Islet of Langerhans (tissue), 1 donor: ENCODE measurements around the gene MMD.
A peak's percentile ranks its signal among the peaks of the same experiment; 100 is the strongest.
"Not testable (repeated sequence)": the region's sequence is repeated elsewhere in the genome, so short reads cannot be mapped to it uniquely, and the experiment has no call there.

Experiments
- FAIRE-seq: peaks from one replicate; lab custom pipeline; 2011; peaks lifted over from hg19 to GRCh38; lab: Jason Lieb, UNC

MMD gene

GRCh38 chr17:55391764-55392467 is 29.7 kb downstream of the MMD start:
- FAIRE-seq = no peak

- no peak for FAIRE-seq
These were observed 30.3 kb downstream of the MMD start for GRCh38 chr17:55391244-55391757.

GRCh38 chr17:55390364-55390977 is 31.2 kb downstream of the MMD start:
- no peak for FAIRE-seq

- not testable (repeated sequence) for FAIRE-seq
These were observed 31.9 kb downstream of the MMD start for GRCh38 chr17:55389715-55390114.

- FAIRE-seq = no peak
These were observed 32.8 kb downstream of the MMD start for GRCh38 chr17:55388842-55389241.

GRCh38 chr17:55386796-55387332 is 34.8 kb downstream of the MMD start:
- FAIRE-seq = no peak

- no peak for FAIRE-seq
These were observed 36.9 kb downstream of the MMD start for GRCh38 chr17:55384643-55385232.

- no peak for FAIRE-seq
These were observed 37.6 kb downstream of the MMD start for GRCh38 chr17:55383771-55384642.

GRCh38 chr17:55381017-55381770 is 40.4 kb downstream of the MMD start:
- FAIRE-seq = no peak

GRCh38 chr17:55377671-55378275 is 43.9 kb downstream of the MMD start:
- FAIRE-seq = no peak

- FAIRE-seq = no peak
These were observed 52.9 kb downstream of the MMD start for GRCh38 chr17:55368706-55369105.

- no peak for FAIRE-seq
These were observed 55.6 kb downstream of the MMD start for GRCh38 chr17:55366020-55366481.

- FAIRE-seq = no peak
These were observed 58.6 kb downstream of the MMD start for GRCh38 chr17:55363033-55363432.

- no peak for FAIRE-seq
These were observed 60.7 kb downstream of the MMD start for GRCh38 chr17:55360971-55361370.

- FAIRE-seq = peak; percentile 75
These were observed 65.0 kb downstream of the MMD start for GRCh38 chr17:55356434-55357328.

GRCh38 chr17:55354941-55355340 is 66.7 kb downstream of the MMD start:
- FAIRE-seq = no peak

GRCh38 chr17:55354010-55354409 is 67.6 kb downstream of the MMD start:
- no peak for FAIRE-seq

- no peak for FAIRE-seq
These were observed 70.4 kb downstream of the MMD start for GRCh38 chr17:55351226-55351625.

- FAIRE-seq = no peak
These were observed 70.8 kb downstream of the MMD start for GRCh38 chr17:55350825-55351205.
